ENCODE measurements around the gene COPZ2.
A peak's percentile ranks its signal among the peaks of the same experiment; 100 is the strongest.
"Not testable (repeated sequence)": the region's sequence is repeated elsewhere in the genome, so short reads cannot be mapped to it uniquely, and the experiment has no call there.

The COPZ2 gene

DNA sequence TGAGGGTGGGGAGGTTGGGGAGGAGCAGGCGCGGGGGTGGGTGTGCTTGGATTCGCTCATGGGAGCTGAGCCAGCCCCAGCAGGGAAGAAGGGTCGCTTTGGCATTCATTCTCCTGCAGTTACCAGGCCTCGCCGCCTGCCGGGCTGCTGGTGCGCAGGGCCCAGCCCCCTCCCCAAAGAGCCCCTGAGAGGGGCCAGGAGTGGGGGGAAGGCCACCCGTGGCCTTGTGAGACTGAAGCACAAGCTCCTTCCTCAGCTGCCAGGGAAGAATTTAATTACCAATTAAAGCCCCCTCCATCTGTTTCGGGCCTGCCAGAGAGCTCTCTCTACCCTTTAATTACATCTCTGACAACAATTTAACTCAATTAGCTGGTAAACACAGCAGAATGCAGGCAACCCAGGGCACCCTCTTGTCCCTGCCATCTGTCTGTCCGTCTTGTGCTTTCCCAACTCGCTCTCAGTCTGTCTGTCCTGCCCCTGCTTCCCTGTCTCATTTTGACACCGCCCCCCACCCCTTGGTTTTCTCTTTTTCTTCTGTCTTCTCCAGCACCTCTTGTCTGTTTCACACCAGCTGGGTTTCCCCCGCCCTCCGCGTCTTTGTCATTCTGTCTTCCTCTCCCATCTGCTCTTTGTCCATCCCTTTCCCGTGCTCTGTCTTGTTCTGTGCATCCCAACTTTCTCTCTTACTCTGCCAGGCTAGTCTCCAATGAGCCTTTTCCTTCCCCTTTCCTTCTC lies 34.0 kb downstream of the COPZ2 start:
- no peak for DNase-seq

DNA sequence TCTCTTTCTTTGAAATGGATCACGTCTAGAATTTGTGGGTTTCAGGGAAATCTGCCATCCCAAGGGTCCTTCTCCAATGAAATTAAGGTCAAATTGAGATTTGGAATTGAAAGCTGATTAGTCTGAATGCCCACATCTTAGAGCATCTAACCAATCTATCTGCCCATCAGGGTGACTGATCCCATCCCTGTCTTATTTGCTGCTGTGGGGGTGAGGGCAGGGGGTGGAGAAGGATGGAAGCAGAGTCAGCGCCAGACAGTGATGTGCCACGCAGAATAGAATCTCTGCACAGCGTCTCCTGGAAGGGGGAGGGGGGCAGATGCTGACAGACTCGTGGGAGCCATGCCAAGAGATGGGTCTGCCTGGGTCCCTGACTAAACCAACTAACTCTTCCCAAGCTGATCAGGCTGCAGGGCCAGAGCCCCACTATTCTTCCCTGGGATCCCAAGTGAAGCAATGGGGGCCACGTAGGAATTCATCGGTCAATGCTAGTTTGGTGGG lies 34.6 kb downstream of the COPZ2 start:
- DNase-seq = no peak

DNA sequence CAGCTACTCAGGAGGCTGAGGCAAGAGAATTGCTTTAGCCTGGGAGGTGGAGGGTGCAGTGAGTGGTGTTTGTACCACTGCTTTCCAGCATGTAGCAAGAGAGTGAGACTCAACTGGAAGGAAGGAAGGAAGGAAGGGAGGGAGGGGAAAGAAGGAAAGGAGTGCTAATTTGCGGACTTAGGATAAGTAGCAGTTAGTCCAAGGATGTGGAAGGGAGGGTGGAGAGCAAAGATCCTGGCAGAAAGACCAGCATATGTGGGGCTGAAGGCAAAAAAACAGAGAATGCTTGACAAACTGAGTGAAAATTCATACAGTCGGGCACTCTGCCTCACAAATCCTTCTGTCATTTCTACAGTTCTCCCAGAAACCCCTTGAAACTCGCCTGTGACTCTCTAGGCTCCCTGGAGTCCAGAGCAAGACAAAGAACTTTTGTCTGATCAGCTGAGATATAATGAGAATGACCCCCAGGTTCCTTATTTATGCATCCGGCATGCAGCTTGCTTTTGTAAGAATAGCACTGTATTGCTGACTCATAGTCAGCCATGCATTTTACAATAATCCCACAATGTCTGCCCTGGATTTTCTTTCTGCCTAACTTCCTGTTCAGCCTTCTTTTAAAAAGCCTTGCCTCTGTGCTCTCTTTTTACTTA lies 35.2 kb downstream of the COPZ2 start:
- DNase-seq = no peak

GRCh38 chr17:48001657-48002056 lies 35.9 kb downstream of the COPZ2 start:
- DNase-seq = not testable (repeated sequence)

GRCh38 chr17:48001197-48001596 lies 36.4 kb downstream of the COPZ2 start:
- DNase-seq = no peak

DNA sequence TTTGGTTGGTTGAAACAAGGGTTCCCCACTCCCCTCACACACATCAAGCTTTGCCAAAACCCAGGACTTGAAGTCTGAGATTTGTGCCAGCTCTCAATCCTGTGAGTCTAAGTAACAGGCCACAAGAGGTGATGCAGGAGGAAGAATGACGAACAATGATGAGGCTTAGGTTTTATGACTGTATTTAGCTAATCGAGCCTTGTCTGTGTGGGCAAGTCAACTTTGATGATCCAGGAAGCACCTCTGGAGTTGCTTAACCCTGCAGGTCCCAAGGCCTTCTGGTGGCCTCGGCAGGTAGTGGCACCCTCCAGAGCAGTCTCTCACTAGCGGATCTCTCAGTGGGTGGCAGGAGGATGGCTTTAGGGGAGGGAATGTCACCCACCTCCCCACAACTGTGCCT lies 38.0 kb downstream of the COPZ2 start:
- peak; percentile 14 for DNase-seq

- DNase-seq = no peak
These were observed 39.6 kb downstream of the COPZ2 start for GRCh38 chr17:47998044-47998443.

- DNase-seq = no peak
These were observed 40.0 kb downstream of the COPZ2 start for GRCh38 chr17:47997586-47997985.

- no peak for DNase-seq
These were observed 41.4 kb downstream of the COPZ2 start for GRCh38 chr17:47996201-47996600.

- no peak for DNase-seq
These were observed 42.2 kb downstream of the COPZ2 start for GRCh38 chr17:47995241-47995935.

DNA sequence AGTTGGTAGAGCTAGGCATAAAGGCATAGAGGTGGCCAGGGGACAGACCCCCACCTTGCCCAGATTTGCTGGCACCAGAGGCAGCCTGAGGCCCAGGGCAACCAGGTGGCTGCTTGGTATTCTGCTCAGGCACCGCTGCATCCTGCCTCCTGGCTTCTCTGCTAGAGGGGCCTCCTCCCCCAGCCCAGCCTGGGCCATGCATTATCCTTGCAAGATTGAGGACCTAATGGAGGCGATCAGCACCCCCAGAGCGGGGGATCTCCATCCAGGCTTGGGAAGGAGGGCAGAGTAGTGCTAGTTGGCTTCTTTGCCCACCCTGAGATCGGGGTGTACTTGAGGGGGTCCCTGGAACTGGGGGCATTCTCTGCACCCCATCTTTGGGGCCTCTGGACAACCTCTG lies 42.9 kb downstream of the COPZ2 start:
- no peak for DNase-seq

DNA sequence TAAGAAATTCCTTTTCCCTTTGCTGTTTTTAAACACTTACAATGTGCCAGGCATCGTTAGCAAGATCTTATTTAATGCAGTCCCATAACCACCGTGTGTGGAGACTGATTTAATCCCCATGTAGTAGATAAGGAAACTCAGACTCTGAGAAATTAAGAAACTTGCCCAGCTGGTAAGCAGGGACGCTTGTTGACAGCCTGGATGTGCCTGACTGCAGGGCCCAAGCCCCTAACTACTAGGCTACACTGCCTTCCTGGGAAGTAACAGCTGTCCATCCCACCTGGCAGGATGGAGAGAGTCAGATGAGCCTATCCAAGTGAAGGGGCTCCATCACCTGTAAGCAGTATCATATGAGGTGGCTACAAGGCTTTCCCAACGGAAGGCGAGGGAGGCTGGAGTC lies 43.6 kb downstream of the COPZ2 start:
- no peak for DNase-seq

DNA sequence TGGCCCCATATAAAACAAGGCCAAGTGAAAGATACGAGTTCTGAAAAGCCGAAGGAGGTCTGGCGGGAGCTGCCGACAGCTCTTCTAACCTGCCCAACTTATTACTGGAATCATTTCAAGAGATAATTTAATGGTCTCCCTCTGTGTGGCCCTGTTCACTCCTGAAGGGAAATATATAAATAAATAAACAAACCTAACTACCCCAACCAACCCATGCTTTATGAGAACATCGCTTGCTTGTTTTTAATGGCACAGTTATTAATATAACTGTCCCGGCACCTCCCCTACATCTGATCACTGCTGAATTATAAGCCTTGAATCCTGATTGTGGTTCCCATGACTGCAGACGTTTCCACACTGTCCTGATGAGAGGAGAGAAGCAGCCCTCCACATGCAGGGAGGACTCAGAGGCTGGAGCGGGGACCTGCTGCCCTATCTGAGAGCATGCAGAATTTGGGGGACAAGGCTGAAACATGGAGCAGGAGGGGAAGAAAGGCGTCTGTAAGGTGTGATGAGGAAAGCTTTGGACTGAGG lies 44.5 kb downstream of the COPZ2 start:
- DNase-seq = no peak

GRCh38 chr17:47992216-47992615 lies 45.4 kb downstream of the COPZ2 start:
- no peak for DNase-seq

GRCh38 chr17:47990962-47991731 lies 46.5 kb downstream of the COPZ2 start:
- DNase-seq = no peak

DNA sequence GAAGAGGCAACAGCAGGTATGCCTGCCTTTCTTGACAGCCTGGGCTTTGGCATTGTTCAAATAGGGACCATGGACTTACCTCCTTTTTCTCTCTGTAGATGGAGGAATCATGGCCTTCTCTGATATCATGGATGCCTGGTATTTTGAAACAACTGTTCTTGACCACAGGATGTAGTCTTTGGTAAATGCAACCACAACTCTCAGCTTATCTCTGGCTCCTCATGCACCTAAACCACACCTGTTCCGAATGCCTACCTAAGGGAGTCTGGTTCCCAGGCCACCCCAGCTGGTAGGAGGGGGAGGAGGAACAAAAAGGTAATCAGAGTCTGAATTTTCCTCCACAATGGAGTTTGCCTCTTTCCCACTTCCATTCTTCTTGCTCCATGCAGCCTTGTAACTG lies 47.9 kb downstream of the COPZ2 start:
- DNase-seq = no peak

DNA sequence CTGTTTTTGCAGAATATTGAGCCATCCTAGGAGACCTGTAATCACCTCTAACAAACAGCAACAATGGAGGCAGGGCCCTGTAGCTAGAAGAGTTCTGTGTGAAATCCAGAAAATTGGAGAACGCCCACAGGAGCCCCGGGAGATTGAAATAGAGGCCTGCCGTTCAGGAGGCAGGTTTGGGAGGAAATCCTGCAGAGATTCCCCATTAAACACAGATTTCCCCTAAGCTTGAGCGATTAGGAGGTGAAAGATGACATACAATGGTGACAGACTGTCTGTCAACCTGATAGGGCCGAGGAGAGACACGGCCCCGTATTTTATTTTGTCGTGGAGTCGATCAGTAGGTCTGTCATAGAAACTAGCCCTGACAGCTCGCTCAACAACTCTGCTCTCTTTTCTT lies 48.4 kb downstream of the COPZ2 start:
- no peak for DNase-seq

- DNase-seq = not testable (repeated sequence)
These were observed 49.2 kb downstream of the COPZ2 start for GRCh38 chr17:47988445-47988844.

DNA sequence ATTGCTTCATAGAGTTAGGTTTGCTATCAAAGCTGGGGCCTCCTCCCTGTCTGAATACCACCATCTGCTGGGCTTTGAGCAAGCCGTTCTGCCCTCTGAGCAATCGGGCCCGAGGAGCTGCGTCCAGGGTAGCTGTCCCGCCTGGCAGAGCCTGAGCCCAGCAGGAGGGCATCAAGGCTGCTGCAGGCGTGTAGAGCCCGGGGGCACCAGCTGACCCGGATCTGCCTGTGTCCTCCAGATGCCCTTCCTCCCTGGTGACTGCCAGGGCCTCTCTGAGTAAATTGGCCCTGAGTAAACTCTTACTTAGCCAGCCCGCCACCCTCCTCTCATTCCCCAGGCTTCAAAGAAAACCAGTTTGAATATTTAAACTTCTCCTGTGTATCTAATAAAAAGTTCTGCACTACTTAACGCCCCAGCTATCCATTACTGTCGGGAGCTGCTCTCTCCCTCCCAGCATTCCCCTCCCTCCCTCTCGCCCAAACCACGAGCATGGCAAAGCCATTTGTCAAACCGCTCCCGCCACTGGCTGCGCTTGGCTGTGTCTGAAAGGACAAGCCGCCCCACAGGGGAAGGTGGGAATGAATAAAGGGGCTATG lies 50.3 kb downstream of the COPZ2 start:
- no peak for DNase-seq

- no peak for DNase-seq
These were observed 51.1 kb downstream of the COPZ2 start for GRCh38 chr17:47986520-47986919.

- no peak for DNase-seq
These were observed 53.9 kb downstream of the COPZ2 start for GRCh38 chr17:47983492-47984223.

Data from stimulated activated CD4-positive, alpha-beta T cell treated with anti-CD3 and anti-CD28 coated beads, Interleukin-1b, Interleukin-23, amount 100 ng/mL, for 48 hours (primary cell).